HepG2 (cell line): ENCODE measurements around the gene WDR18. TPM values are rescaled to one million over a fixed set of nuclear protein-coding genes. Genes with fewer than 3 reads are reported as not detected.

Experiments
- GABPB1 ChIP-seq: IDR thresholded peaks from 2 replicates; pipeline ENCODE4 v1.6.1; 2016; ENCODE audit warnings: mild to moderate bottlenecking, missing genetic modification reagents, moderate library complexity, missing compliant biosample characterization
- HIVEP1 ChIP-seq: sonication (generic); formaldehyde crosslinking; IDR thresholded peaks from 2 replicates; pipeline ENCODE4 v1.4.0; 2020; ENCODE audit warnings: mild to moderate bottlenecking, missing genetic modification reagents
- SNAPC2 ChIP-seq: sonication (generic); formaldehyde crosslinking; IDR thresholded peaks from 2 replicates; pipeline ENCODE4 v1.8.1; 2022; ENCODE audit warnings: mild to moderate bottlenecking, missing genetic modification reagents
- SRSF9 ChIP-seq: fragments of 200-400 bp; formaldehyde crosslinking; IDR thresholded peaks from 2 replicates; pipeline ENCODE4 v1.6.1; 2018; ENCODE audit warnings: borderline replicate concordance, mild to moderate bottlenecking, low read depth, low read length; ENCODE audit not compliant: insufficient read depth, poor library complexity, severe bottlenecking
- ZNF326 ChIP-seq: sonication (generic); formaldehyde crosslinking; IDR thresholded peaks from 2 replicates; pipeline ENCODE4 v1.4.0; 2020; ENCODE audit warnings: missing genetic modification reagents, borderline replicate concordance
- ZNF652 ChIP-seq: IDR thresholded peaks from 2 replicates; pipeline ENCODE4 v1.6.1; 2016; ENCODE audit warnings: low read depth, borderline replicate concordance
- ZNF782 ChIP-seq: sonication (generic); formaldehyde crosslinking; IDR thresholded peaks from 2 replicates; pipeline ENCODE4 v1.4.0; 2020; ENCODE audit warnings: missing genetic modification reagents, mild to moderate bottlenecking, borderline replicate concordance
- polyA plus RNA-seq, 8 experiments: library from polyadenylated mRNA; depleted of rRNA in 3 of 8; stranded (reverse) in 7 of 8; unstranded in 1 of 8; fragments of >200 nt; fragmentation: Illumina TruSeq in 4 of 8; extraction: Trizol in 4 of 8; gene quantifications; 2 replicates each; pipeline versions ENCODE4 v1.2.1 to v1.2.3, GENCODE V29; 2011 to 2016; ENCODE audit warnings: low read depth in 4 of 8, missing spikeins in 1 of 8, mixed read lengths in 1 of 8; ENCODE audit not compliant: insufficient read depth in 1 of 8
- total RNA-seq, 5 experiments: library from RNA; depleted of rRNA; stranded (reverse); fragments of >200 nt; fragmentation: Illumina TruSeq; extraction: Trizol; gene quantifications; 2 replicates each; pipeline ENCODE4 v1.2.3, GENCODE V29; 2016; ENCODE audit warnings: low read depth in 1 of 5
- TF ChIP-seq, protein P1 (sequence below): sonication (generic); formaldehyde crosslinking; IDR thresholded peaks from 2 replicates; pipeline ENCODE4 v1.4.0; 2020; ENCODE audit warnings: missing genetic modification reagents, mild to moderate bottlenecking, borderline replicate concordance
- TF ChIP-seq, protein P2 (sequence below): sonication (generic); formaldehyde crosslinking; IDR thresholded peaks from 2 replicates; pipeline ENCODE4 v1.8.0; 2022; ENCODE audit warnings: missing genetic modification reagents, mild to moderate bottlenecking, moderate library complexity, borderline replicate concordance
- TF ChIP-seq, protein P3 (sequence below): sonication (generic); formaldehyde crosslinking; IDR thresholded peaks from 2 replicates; pipeline ENCODE4; 2020; ENCODE audit warnings: missing genetic modification reagents, mild to moderate bottlenecking, borderline replicate concordance
- TF ChIP-seq, protein P4 (sequence below): sonication (generic); formaldehyde crosslinking; conservative IDR thresholded peaks from 2 replicates; pipeline ENCODE4 v1.8.0; 2022; ENCODE audit warnings: low read depth, missing genetic modification reagents

WDR18 gene
- total and polyA plus RNA-seq, 2 of the 13 experiments (the other 11 are each of a cell fraction or from before 2014, with no cell fraction given): 36.4 to 47.6 TPM

DNA sequence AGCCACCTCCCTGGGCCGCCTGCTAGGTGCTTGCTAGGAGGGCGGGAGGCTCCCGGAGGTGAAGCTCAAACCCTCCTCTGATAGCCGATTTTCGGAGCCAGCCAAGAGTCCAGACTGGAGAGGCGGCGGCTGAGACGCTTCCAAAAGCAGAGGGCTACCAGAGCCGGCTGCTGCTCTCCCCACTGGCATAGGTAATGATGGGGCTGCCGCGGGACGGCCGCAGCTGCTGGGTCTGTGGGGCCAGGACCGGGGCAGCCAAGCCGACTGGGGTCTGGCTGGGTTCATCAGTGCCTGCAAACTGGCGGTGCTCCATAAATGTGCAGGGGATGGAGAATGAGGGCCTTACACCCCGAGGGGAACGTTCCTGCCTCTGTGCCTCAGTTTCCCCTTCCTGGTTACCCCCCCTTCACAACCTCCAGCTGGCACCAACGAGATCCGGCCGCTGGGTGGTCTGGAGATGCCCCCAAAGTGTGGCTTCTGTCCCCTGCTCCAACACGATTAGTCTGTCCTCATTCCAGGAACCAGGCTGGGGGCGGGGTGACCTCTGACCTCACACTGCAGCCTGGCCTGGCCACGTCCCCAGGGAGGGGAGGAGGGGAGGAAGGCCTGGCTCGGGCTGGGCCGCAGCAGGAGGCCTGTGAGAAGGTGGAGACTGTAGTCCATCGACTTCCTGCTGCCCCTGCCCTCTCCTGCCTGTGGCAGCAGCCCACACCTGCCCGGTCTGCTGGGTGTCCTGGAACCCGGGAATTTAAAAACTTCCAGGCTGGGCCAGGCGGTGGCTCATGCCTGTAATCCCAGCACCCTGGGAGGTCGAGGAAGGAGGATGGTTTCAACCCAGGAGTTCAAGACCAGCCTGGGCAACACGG, 3.8 kb upstream of the WDR18 start (continued):
- TF ChIP-seq, protein P1, sequence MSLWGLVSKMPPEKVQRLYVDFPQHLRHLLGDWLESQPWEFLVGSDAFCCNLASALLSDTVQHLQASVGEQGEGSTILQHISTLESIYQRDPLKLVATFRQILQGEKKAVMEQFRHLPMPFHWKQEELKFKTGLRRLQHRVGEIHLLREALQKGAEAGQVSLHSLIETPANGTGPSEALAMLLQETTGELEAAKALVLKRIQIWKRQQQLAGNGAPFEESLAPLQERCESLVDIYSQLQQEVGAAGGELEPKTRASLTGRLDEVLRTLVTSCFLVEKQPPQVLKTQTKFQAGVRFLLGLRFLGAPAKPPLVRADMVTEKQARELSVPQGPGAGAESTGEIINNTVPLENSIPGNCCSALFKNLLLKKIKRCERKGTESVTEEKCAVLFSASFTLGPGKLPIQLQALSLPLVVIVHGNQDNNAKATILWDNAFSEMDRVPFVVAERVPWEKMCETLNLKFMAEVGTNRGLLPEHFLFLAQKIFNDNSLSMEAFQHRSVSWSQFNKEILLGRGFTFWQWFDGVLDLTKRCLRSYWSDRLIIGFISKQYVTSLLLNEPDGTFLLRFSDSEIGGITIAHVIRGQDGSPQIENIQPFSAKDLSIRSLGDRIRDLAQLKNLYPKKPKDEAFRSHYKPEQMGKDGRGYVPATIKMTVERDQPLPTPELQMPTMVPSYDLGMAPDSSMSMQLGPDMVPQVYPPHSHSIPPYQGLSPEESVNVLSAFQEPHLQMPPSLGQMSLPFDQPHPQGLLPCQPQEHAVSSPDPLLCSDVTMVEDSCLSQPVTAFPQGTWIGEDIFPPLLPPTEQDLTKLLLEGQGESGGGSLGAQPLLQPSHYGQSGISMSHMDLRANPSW (CRISPR knock-in tag): no peak
- TF ChIP-seq ZNF326 (CRISPR knock-in tag) (no peak), ZNF782 (CRISPR knock-in tag) (peak; percentile 67; the same call in 1 of the 2 replicates), SNAPC2 (0 out of 2 replicates have a peak, but pooled peaks have one; percentile 77), HIVEP1 (CRISPR knock-in tag) (peak; percentile 53; the same call in 1 of the 2 replicates), SRSF9 (no peak), GABPB1 (CRISPR knock-in tag) (peak; percentile 83), ZNF652 (CRISPR knock-in tag) (peak; percentile 47; the same call in 1 of the 2 replicates)
- TF ChIP-seq, protein P2, sequence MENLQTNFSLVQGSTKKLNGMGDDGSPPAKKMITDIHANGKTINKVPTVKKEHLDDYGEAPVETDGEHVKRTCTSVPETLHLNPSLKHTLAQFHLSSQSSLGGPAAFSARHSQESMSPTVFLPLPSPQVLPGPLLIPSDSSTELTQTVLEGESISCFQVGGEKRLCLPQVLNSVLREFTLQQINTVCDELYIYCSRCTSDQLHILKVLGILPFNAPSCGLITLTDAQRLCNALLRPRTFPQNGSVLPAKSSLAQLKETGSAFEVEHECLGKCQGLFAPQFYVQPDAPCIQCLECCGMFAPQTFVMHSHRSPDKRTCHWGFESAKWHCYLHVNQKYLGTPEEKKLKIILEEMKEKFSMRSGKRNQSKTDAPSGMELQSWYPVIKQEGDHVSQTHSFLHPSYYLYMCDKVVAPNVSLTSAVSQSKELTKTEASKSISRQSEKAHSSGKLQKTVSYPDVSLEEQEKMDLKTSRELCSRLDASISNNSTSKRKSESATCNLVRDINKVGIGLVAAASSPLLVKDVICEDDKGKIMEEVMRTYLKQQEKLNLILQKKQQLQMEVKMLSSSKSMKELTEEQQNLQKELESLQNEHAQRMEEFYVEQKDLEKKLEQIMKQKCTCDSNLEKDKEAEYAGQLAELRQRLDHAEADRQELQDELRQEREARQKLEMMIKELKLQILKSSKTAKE (CRISPR knock-in tag): peak; percentile 90; the same call in 1 of the 2 replicates
- TF ChIP-seq, protein P3, sequence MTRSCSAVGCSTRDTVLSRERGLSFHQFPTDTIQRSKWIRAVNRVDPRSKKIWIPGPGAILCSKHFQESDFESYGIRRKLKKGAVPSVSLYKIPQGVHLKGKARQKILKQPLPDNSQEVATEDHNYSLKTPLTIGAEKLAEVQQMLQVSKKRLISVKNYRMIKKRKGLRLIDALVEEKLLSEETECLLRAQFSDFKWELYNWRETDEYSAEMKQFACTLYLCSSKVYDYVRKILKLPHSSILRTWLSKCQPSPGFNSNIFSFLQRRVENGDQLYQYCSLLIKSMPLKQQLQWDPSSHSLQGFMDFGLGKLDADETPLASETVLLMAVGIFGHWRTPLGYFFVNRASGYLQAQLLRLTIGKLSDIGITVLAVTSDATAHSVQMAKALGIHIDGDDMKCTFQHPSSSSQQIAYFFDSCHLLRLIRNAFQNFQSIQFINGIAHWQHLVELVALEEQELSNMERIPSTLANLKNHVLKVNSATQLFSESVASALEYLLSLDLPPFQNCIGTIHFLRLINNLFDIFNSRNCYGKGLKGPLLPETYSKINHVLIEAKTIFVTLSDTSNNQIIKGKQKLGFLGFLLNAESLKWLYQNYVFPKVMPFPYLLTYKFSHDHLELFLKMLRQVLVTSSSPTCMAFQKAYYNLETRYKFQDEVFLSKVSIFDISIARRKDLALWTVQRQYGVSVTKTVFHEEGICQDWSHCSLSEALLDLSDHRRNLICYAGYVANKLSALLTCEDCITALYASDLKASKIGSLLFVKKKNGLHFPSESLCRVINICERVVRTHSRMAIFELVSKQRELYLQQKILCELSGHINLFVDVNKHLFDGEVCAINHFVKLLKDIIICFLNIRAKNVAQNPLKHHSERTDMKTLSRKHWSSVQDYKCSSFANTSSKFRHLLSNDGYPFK (CRISPR knock-in tag): peak; percentile 65; the same call in 1 of the 2 replicates
- TF ChIP-seq, protein P4, sequence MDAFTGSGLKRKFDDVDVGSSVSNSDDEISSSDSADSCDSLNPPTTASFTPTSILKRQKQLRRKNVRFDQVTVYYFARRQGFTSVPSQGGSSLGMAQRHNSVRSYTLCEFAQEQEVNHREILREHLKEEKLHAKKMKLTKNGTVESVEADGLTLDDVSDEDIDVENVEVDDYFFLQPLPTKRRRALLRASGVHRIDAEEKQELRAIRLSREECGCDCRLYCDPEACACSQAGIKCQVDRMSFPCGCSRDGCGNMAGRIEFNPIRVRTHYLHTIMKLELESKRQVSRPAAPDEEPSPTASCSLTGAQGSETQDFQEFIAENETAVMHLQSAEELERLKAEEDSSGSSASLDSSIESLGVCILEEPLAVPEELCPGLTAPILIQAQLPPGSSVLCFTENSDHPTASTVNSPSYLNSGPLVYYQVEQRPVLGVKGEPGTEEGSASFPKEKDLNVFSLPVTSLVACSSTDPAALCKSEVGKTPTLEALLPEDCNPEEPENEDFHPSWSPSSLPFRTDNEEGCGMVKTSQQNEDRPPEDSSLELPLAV (CRISPR knock-in tag): no peak
